HFF-Myc (cell line): ENCODE data around the gene FAM110D.

Experiments
- DNase-seq: peaks from one replicate; pipeline ENCODE4 v3.0.0-alpha.2; 2011; ENCODE audit warnings: low read depth; ENCODE audit errors: extremely low read depth
- H3K4me3 ChIP-seq: replicated peaks from 2 replicates; pipeline ENCODE4 v1.5.1; 2011; ENCODE audit warnings: low read depth, mild to moderate bottlenecking, control low read depth, low read length
- TF ChIP-seq, protein P1 (sequence below): IDR thresholded peaks from 2 replicates; pipeline ENCODE4 v1.5.1; 2012; ENCODE audit warnings: mild to moderate bottlenecking, low read depth, low read length, control low read depth; ENCODE audit errors: missing control alignments

The FAM110D gene

DNA sequence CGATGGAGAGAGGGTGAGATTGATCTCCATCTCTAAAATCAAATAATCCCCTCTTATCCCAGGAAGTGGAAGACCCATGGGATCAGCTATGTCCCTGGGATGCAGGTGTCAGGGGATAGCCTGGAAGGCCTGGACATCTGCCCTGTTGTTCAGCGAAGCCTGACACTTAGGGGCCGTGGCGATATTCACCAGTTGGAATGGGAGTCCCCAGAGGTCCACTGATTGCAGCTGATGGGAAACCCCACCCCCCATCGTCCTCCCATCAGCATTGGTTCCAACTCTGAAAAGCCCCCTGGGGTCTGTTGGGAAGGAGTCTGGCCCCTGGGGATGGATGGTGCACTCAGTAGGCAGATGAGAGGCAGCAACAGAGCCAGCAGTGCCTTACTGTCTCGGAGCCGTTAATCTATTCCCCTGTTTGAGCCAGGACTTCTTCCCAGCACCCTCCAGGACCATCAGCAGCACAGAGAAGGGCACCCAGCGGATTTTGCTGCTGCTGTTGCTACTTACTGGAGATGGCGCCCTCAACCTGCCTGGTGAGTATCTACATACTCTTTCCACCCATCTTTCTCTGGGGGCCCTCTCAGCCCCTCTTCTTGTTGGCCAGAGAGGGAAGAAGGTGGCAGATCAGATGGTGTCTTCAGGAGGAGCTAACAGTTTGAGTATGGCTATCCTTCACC lies 44.9 kb downstream of the FAM110D start:
- DNase-seq = no peak
- TF ChIP-seq, protein P1, sequence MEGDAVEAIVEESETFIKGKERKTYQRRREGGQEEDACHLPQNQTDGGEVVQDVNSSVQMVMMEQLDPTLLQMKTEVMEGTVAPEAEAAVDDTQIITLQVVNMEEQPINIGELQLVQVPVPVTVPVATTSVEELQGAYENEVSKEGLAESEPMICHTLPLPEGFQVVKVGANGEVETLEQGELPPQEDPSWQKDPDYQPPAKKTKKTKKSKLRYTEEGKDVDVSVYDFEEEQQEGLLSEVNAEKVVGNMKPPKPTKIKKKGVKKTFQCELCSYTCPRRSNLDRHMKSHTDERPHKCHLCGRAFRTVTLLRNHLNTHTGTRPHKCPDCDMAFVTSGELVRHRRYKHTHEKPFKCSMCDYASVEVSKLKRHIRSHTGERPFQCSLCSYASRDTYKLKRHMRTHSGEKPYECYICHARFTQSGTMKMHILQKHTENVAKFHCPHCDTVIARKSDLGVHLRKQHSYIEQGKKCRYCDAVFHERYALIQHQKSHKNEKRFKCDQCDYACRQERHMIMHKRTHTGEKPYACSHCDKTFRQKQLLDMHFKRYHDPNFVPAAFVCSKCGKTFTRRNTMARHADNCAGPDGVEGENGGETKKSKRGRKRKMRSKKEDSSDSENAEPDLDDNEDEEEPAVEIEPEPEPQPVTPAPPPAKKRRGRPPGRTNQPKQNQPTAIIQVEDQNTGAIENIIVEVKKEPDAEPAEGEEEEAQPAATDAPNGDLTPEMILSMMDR = no peak
- no peak overlapping the region for H3K4me3 ChIP-seq

DNA sequence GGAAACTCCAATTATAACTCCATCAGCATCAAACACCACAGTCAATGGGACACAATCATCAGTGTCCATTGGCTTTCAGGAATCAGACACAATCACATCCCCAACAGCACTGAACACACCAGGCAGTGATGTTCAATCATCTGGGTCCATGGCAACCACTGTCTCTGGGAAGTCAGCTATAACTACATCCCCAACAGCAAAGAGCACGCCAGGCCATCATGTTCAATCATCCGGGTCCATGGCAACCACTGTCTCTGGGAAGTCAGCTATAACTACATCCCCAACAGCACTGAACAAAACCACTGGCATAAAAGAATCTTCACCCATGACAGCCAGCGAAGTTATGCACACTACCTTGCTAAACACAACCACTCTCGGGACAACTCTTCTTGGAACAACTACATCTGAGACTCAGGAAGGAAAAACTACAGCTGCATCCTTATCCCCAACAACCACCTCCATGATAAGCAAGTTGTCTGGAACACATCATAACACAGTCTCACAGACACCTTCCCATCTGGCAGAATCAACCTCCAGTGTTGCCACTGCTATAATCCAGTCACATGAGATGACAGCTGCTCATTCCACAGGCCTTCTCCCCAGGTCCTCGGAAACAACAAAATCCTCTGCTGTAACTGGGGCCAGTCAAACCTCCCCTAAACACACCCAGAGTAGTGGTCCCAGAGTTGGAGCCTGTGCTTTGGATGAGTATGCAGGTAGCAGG lies 51.4 kb downstream of the FAM110D start:
- DNase-seq = no peak
- no peak overlapping the region for H3K4me3 ChIP-seq
- TF ChIP-seq, protein P1 = no peak

DNA sequence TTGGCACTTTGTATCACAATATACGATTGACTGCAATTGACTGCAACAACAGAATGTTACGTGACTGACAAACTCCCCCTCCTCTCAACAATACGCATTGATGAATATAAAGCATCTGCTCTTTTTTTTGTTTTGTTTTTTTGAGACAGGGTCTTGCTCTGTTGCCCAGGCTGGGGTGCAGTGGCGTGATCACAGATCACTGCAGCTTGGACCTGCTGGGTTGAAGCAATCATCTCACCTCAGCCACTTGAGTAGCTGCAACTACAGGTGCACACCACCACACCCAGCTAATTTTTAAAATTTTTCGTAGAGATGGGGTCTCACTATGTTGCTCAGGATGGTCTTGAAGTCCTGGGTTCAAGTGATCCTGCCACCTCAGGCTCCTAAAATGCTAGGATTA lies 53.8 kb downstream of the FAM110D start:
- no peak for DNase-seq
- TF ChIP-seq, protein P1 = no peak
- no peak overlapping the region for H3K4me3 ChIP-seq

DNA sequence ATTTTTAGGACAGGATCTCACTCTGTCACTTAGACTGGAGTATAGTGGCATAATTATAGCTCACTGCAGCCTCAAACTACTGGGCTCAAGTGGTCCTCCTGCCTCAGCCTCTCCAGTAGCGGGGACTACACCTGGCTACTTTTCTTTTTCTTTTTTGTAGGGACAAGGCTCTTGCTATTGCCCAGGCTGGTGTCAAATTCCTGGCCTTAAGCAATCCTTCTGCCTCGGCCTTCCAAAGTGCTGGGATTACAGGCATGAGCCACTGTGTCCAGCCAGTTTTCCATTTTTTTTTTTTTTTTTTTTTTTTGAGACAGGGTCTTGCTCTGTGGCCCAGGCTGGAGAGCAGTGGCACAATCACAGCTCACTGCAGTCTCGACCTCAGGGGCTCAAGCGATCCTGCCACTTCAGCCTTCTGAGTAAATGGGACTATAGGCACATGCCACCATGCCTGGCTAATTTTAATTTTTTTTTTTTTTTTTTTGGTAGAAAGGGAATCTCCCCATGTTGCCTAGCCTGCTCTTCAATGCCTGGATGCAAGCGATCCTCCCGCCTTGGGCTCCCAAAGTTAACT lies 54.5 kb downstream of the FAM110D start:
- H3K4me3 ChIP-seq = no peak overlapping the region
- TF ChIP-seq, protein P1 = no peak
- DNase-seq = no peak
